Esophagus squamous epithelium (tissue), 4 donors: ENCODE data around the gene KCNS1.
A peak's percentile ranks its signal among the peaks of the same experiment; 100 is the strongest.

Experiments used
- POLR2A ChIP-seq, 4 donors: fragments of 450-650 bp; IDR thresholded peaks; one replicate each; pipeline ENCODE4 v1.6.1; 2017; ENCODE audit warnings: antibody characterized with exemption in 4 of 4, mild to moderate bottlenecking in 4 of 4, moderate library complexity in 3 of 4
- TF ChIP-seq, protein P1 (sequence below), 6 experiments: fragments of 450-650 bp in 4 of 6; fragments of 200-600 bp in 2 of 6; sonication (generic) in 2 of 6; IDR thresholded peaks; one replicate each; pipeline ENCODE4 v1.5.1; 2016 to 2019; ENCODE audit warnings: antibody characterized with exemption in 6 of 6, mild to moderate bottlenecking in 4 of 6, moderate library complexity in 4 of 6

DNA sequence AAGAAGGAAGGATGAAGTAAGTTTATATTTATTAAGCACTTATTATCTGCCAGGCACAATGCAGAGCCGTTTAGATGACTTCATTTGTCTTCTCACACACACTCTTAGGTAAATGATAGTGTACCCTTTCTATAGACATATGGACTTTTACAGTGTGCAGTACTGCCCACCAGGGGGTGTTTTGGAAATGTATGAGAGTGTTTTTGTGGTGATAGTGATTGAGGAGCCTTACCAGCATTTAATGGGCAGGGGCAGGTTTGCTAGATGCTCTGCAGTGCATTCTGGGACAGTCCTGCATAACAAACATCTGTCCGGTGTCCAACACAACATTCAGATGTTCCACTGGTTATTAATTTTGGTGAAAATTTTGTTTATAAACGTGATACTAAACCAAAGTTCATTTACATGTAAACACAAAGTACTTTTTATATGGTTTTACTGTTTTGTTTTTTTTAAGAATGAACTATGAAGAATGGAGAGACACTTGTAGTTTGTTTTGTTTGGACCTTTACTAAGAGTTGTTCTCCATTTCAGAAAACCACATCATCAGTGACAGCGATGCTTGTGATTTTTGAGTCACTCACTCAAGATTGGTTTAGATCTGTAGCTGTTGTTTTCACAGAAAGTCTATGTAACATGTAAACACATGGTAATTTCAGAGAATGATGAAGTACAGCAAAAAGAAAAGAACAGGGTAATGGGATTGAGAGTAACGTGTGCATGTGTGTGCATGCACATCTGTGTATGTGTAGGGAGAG lies 19.9 kb downstream of the KCNS1 start:
- TF ChIP-seq, protein P1, sequence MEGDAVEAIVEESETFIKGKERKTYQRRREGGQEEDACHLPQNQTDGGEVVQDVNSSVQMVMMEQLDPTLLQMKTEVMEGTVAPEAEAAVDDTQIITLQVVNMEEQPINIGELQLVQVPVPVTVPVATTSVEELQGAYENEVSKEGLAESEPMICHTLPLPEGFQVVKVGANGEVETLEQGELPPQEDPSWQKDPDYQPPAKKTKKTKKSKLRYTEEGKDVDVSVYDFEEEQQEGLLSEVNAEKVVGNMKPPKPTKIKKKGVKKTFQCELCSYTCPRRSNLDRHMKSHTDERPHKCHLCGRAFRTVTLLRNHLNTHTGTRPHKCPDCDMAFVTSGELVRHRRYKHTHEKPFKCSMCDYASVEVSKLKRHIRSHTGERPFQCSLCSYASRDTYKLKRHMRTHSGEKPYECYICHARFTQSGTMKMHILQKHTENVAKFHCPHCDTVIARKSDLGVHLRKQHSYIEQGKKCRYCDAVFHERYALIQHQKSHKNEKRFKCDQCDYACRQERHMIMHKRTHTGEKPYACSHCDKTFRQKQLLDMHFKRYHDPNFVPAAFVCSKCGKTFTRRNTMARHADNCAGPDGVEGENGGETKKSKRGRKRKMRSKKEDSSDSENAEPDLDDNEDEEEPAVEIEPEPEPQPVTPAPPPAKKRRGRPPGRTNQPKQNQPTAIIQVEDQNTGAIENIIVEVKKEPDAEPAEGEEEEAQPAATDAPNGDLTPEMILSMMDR (IDR thresholded peaks at IDR 0.05): peak in 2 of 6 experiments; percentile 21 to 24
- TF ChIP-seq POLR2A (IDR thresholded peaks at IDR 0.05): no peak
